Suprapubic skin (tissue), 4 donors: ENCODE results near the gene RABEP1. TPM values are rescaled to one million over a fixed set of nuclear protein-coding genes. Genes with fewer than 3 reads are reported as not detected.
A peak's percentile ranks its signal among the peaks of the same experiment; 100 is the strongest.

Source experiments
- DNase-seq, 2 donors: peaks; one replicate each; pipeline ENCODE4 v3.0.0-alpha.2; 2019; ENCODE audit warnings: low spot score in 2 of 2
- H3K27ac ChIP-seq: fragments of 200-600 bp; sonication (generic); one replicate; pipeline ENCODE4 v1.5.1; 2019
- H3K27me3 ChIP-seq: fragments of 200-600 bp; sonication (generic); one replicate; pipeline ENCODE4 v1.5.1; 2019
- H3K36me3 ChIP-seq: fragments of 200-600 bp; sonication (generic); one replicate; pipeline ENCODE4 v1.5.1; 2019
- H3K4me1 ChIP-seq: fragments of 200-600 bp; sonication (generic); one replicate; pipeline ENCODE4 v1.5.1; 2019
- H3K4me3 ChIP-seq: fragments of 200-600 bp; sonication (generic); one replicate; pipeline ENCODE4 v1.5.1; 2019; ENCODE audit warnings: mild to moderate bottlenecking
- H3K9me3 ChIP-seq: fragments of 200-600 bp; sonication (generic); one replicate; pipeline ENCODE4 v1.5.1; 2019
- CTCF ChIP-seq, 2 donors: fragments of 200-600 bp in 1 of 2; fragments of 450-650 bp in 1 of 2; sonication (generic) in 1 of 2; IDR thresholded peaks; one replicate each; pipeline ENCODE4 v1.5.1; 2016 to 2019; ENCODE audit warnings: antibody characterized with exemption in 2 of 2, mild to moderate bottlenecking in 1 of 2, moderate library complexity in 1 of 2
- EP300 ChIP-seq: sonication (generic); formaldehyde crosslinking; IDR thresholded peaks from one replicate; pipeline ENCODE4 v1.6.1; 2017; ENCODE audit warnings: antibody characterized with exemption
- POLR2A ChIP-seq, 2 donors: fragments of 450-650 bp; IDR thresholded peaks; one replicate each; pipeline ENCODE4 v1.6.1; 2017; ENCODE audit warnings: antibody characterized with exemption in 2 of 2, mild to moderate bottlenecking in 2 of 2, moderate library complexity in 2 of 2
- POLR2AphosphoS5 ChIP-seq, 3 donors: sonication (generic); formaldehyde crosslinking; IDR thresholded peaks; one replicate each; pipeline ENCODE4 v1.6.1; 2017; ENCODE audit warnings: antibody characterized with exemption in 3 of 3
- WGBS: methylation state at CpG from one replicate; pipeline ENCODE4 v1.1.5; 2018; 5-methylcytosine and 5-hydroxymethylcytosine counted together
- total RNA-seq, 4 donors: library from RNA; depleted of rRNA; stranded (reverse); fragments of >200 nt; gene quantifications; one replicate each; pipeline ENCODE4 v1.1.0, GENCODE V29; 2016

The RABEP1 gene
- total RNA-seq, 4 donors from 2014 or later, result 19.2 to 46.4 (median 25.0) TPM

- Histone ChIP-seq H3K4me3 (no peak overlapping the region), H3K27ac (no peak overlapping the region), H3K36me3 (peaks cover 26% of the 10 kb centered on the region), H3K27me3 (no peaks in the 10 kb centered on the region), H3K9me3 (no peaks in the 10 kb centered on the region), H3K4me1 (peaks cover 51% of the 10 kb centered on the region)
- TF ChIP-seq POLR2A (IDR thresholded peaks at IDR 0.05) (no peak), CTCF (IDR thresholded peaks at IDR 0.05) (no peak), POLR2AphosphoS5 (IDR thresholded peaks at IDR 0.05) (no peak), EP300 (no peak)
- no peak for DNase-seq
- WGBS, result 84% methylated on average over 2 of the region's 2 CpGs
Measured at GRCh38 chr17:5416901-5417300, 134.8 kb downstream of the RABEP1 start.

- TF ChIP-seq EP300 (no peak), POLR2AphosphoS5 (IDR thresholded peaks at IDR 0.05) (no peak), POLR2A (IDR thresholded peaks at IDR 0.05) (no peak), CTCF (IDR thresholded peaks at IDR 0.05) (no peak)
- DNase-seq, result no peak
- no peaks in the 10 kb centered on the region for H3K27me3 ChIP-seq
- H3K4me1 ChIP-seq, result peaks cover 53% of the 10 kb centered on the region
- 1% methylated on average over 26 of the region's 26 CpGs for WGBS
- H3K27ac ChIP-seq, result peak overlapping the region; percentile 92
- peak overlapping the region; percentile 77 for H3K4me3 ChIP-seq
- peaks cover 22% of the 10 kb centered on the region for H3K36me3 ChIP-seq
- no peaks in the 10 kb centered on the region for H3K9me3 ChIP-seq
Measured at GRCh38 chr17:5418858-5419355, 136.8 kb downstream of the RABEP1 start.

- Histone ChIP-seq H3K27ac (peak within 1 kb of the TSS; percentile 92), H3K9me3 (no peaks in the 10 kb centered on the region), H3K4me1 (peaks cover 47% of the 10 kb centered on the region), H3K4me3 (peak within 1 kb of the TSS; percentile 77), H3K36me3 (peaks cover 26% of the 10 kb centered on the region), H3K27me3 (no peaks in the 10 kb centered on the region)
- WGBS, result under 1% methylated on average over 35 of the region's 49 CpGs
- DNase-seq, result peak; percentile 97 to 98
- TF ChIP-seq POLR2AphosphoS5 (IDR thresholded peaks at IDR 0.05) (peak; percentile 71 to 80 (median 78)), POLR2A (IDR thresholded peaks at IDR 0.05) (peak; percentile 70 to 72), CTCF (IDR thresholded peaks at IDR 0.05) (no peak)
Measured at GRCh38 chr17:5419356-5419958, 137.4 kb downstream of the RABEP1 start, which contains the start of gene NUP88. NUP88 (minus strand) TSS chr17:5419662; CDS start chr17:5419650, 12 bp downstream.

GRCh38 chr17:5419959-5420653, 138.0 kb downstream of the RABEP1 start, which contains the start of gene RPAIN:
RPAIN (plus strand) TSS chr17:5420182; CDS start chr17:5420211, 29 bp downstream.
- 1% methylated on average over 20 of the region's 41 CpGs for WGBS
- DNase-seq, result peak; percentile 92
- Histone ChIP-seq H3K4me1 (peaks cover 46% of the 10 kb centered on the region), H3K36me3 (peaks cover 30% of the 10 kb centered on the region), H3K27ac (peak within 1 kb of the TSS; percentile 92), H3K27me3 (no peaks in the 10 kb centered on the region), H3K9me3 (no peaks in the 10 kb centered on the region), H3K4me3 (peak within 1 kb of the TSS; percentile 77)
- TF ChIP-seq EP300, result no peak
- TF ChIP-seq POLR2AphosphoS5 (IDR thresholded peaks at IDR 0.05), result peak in 1 of 3 donors; percentile 67
- peak; percentile 16 to 29 for TF ChIP-seq POLR2A (IDR thresholded peaks at IDR 0.05)

GRCh38 chr17:5422505-5422904, 140.4 kb downstream of the RABEP1 start:
- H3K9me3 ChIP-seq, result no peaks in the 10 kb centered on the region
- TF ChIP-seq POLR2AphosphoS5 (IDR thresholded peaks at IDR 0.05) (no peak), POLR2A (IDR thresholded peaks at IDR 0.05) (no peak), CTCF (IDR thresholded peaks at IDR 0.05) (no peak), EP300 (no peak)
- H3K4me1 ChIP-seq, result peaks cover 31% of the 10 kb centered on the region
- 66% methylated on average over 2 of the region's 2 CpGs for WGBS
- no peak for DNase-seq
- no peak overlapping the region for H3K4me3 ChIP-seq
- H3K27ac ChIP-seq, result no peak overlapping the region
- H3K27me3 ChIP-seq, result no peaks in the 10 kb centered on the region
- peaks cover 51% of the 10 kb centered on the region for H3K36me3 ChIP-seq
